GM12875 (cell line): ENCODE results near the gene OSBPL10.

Experiments
- H3K4me3 ChIP-seq: one replicate; pipeline ENCODE4 v1.5.1; 2011; ENCODE audit warnings: low read depth, low read length, control low read depth
- TF ChIP-seq, protein P1 (sequence below): IDR thresholded peaks from 2 replicates; pipeline ENCODE4 v1.5.1; 2011; ENCODE audit warnings: low read depth, mild to moderate bottlenecking, control low read depth, inconsistent platforms, low read length, moderate library complexity, borderline replicate concordance; ENCODE audit not compliant: insufficient read depth

The OSBPL10 gene

DNA sequence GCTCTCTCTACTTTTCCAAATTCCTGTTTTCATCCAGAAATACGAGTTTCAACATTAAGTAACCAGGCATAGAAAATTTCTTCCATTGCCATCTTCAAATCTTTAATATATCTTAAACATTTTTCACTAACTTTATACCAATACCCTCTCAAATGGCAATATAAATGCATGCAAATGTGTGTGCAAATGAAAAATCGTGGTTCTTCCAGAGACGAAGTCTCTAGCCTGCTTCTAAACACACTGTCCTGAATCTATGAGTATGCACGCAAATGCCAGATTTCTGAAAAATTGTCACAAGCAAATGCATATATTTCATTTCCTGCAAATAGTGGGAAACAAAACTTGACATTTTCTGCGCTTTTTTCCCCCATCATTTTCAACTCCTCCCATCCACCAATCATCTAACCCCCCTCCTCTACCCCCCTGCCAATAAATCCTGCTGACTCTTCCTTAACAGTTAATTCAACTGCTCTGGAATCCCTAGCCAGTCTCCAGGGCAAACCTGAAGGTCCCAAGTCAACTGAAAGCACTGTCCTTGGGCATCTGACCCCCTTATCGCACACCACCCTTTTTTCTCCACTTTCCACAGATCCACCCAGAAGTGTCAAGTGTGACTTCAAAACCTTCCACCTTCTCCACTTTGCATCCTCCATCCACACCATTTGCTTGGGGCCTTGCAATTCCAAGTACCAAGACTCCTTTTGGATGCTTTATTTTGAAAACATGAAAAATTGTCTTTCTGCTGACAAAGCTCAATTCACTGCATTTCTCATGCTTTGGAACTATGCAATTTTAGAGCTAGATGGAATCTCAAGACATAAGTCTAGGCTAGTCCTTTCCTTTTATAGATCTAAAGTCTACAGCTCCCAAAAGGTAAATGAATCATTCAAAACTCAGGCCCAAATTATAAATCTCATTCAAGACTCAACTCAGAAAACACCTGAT, 144.7 kb downstream of the OSBPL10 start:
- TF ChIP-seq, protein P1, sequence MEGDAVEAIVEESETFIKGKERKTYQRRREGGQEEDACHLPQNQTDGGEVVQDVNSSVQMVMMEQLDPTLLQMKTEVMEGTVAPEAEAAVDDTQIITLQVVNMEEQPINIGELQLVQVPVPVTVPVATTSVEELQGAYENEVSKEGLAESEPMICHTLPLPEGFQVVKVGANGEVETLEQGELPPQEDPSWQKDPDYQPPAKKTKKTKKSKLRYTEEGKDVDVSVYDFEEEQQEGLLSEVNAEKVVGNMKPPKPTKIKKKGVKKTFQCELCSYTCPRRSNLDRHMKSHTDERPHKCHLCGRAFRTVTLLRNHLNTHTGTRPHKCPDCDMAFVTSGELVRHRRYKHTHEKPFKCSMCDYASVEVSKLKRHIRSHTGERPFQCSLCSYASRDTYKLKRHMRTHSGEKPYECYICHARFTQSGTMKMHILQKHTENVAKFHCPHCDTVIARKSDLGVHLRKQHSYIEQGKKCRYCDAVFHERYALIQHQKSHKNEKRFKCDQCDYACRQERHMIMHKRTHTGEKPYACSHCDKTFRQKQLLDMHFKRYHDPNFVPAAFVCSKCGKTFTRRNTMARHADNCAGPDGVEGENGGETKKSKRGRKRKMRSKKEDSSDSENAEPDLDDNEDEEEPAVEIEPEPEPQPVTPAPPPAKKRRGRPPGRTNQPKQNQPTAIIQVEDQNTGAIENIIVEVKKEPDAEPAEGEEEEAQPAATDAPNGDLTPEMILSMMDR: no peak
- no peak overlapping the region for H3K4me3 ChIP-seq

DNA sequence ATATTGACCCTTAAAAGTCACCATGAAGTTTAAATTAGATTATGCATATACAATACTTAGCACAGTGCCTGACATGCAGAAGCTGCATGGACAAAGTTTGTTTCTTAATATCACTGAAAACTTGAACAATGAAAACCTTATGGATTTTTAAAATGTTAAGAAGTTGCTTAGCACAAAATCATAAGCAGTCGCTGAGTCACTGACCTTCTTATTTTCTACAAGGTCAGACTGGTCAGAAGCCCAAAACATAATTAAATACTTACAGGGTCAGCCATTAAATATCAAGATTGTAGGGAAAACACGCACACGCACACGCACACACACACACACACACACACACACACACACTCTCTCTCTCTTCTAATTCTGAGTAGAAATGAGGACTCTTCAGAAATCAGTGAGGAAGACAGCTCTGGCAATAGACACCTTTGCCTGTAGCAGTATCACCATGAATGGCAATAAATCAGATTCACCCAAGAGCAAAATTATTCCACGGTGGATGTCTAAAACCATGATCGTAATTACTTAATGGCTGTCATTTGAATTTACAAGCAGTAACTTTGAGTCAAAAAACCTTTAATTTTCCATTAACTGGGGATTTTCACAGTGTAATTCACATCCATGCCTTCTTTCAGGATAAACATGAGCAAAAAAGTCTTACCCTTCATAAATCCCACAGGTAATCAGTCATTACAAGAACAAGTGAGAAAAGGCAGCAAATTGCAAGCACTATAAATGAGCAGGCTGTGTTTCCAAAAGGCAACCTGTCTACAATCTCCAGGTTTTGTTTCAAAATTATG, 147.5 kb downstream of the OSBPL10 start:
- TF ChIP-seq, protein P1: no peak
- H3K4me3 ChIP-seq: no peak overlapping the region

DNA sequence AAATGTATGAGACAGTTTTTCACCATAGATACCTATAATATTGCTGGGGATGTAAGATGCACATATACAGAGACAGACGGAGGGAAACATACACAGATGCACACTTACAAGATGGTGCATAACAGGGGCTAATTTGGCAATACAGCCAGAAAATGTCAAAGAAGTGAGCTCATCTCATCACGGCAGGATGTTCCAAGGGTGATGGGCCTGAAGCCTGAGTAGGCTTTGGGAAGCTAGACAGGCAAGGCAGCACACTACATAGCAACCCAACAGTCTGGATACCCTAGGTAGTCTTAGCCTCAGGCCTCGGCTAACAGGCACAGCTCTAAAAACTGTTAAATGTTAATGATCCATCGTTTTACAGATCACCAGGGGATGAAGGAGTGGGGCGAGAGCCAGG, 148.5 kb downstream of the OSBPL10 start:
- TF ChIP-seq, protein P1: no peak
- H3K4me3 ChIP-seq: no peak overlapping the region

DNA sequence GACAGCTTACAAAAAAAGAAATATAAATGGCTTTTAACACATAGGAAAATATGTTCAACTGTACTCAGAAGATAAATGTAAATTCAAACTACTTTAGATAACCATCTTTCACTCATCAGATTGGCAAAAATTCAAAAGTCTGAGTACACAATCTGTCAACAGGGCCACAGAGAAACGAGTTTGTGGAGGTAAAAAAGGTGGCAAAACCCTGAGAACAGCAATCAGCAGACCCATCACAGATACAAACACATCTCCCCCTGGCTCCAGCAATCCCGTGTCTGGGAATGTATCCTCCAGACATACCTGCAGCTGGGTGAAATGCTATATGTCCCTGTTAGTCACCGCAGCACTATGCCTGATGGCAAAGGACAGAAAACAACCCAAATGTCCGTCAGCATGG, 149.5 kb downstream of the OSBPL10 start:
- TF ChIP-seq, protein P1: no peak
- no peak overlapping the region for H3K4me3 ChIP-seq

DNA sequence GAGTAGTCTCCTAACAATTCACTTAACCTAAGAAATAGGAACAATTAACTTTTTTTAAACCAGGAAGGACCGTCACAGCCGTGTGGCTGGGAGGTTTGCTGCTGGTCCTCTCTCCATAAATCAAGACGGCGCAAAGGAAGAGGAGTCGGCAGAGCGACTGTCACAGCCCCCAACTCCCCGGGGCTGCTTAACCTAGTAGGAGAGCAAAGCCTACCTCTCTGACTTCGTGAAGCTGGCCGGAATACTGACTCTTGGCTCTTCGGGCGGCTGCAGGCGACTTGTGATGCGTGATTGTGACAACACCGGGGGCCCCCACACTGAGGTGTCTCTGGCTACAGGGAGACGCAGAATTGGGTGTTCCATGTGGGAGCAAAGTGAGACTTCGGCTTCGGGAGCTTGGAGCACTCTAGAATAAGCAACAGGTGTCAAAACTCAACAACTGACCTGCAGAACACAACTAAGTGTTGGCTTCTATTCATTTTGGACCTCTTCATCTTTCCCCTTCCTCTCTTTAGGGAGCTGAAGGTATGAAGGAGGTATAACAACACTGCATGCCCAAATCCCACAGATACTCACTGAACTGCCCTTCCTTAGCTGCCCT, 151.1 kb downstream of the OSBPL10 start:
- TF ChIP-seq, protein P1: no peak
- no peak overlapping the region for H3K4me3 ChIP-seq

DNA sequence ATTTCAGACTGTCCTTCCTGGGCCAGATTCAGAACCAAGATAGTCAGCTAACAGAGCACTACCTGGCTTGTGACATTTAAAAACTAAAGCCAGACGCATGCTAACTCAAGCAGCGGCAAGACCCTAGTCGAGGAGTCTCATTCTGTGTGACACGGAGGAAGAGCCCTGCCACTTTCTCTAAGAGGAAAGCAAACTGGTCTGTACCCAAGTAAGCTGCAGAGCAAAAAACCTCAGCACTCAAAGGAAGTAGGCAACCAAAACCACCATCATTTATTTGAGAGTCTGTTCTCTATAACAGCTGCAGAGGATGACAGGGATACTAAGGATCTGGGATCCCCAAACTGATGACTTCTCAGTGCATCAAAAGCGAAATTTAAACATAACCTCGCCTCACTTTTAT, 152.1 kb downstream of the OSBPL10 start:
- TF ChIP-seq, protein P1: no peak

DNA sequence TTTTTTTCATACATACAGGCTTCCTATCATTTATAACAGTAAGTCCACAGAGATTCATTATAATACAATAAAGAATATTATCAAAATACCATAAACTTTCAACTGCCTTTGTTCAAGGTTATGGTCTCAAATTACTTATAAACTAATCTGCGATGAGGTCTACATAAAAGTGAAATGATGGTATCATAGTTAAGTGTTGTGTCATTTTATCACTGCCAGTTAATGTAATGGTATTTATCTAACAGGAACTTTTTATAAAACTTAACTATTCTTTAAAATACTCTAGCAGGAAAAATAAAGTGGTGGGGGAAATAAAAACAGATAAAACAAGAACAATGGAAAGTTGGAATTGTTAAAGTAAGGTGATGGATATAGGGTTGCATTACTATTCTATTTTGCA, 153.1 kb downstream of the OSBPL10 start:
- TF ChIP-seq, protein P1: no peak
- no peak overlapping the region for H3K4me3 ChIP-seq

More for the DNA sequence above, 152.1 kb downstream of the OSBPL10 start:
- no peak overlapping the region for H3K4me3 ChIP-seq
